WERI-Rb-1 (cell line): ENCODE data around the gene FAM216B.

Experiments used
- DNase-seq: peaks from one replicate; pipeline ENCODE4 v3.0.0-alpha.2; 2020
- H3K27ac ChIP-seq: fragments of 250-450 bp; sonication (Bioruptor Pico); 2 replicates; pipeline ENCODE4 v1.5.1; 2020; ENCODE audit warnings: mild to moderate bottlenecking, moderate library complexity
- H3K27me3 ChIP-seq: fragments of 250-450 bp; sonication (Bioruptor Pico); 2 replicates; pipeline ENCODE4 v1.5.1; 2021; ENCODE audit warnings: mild to moderate bottlenecking, low read depth, moderate library complexity; ENCODE audit not compliant: insufficient read depth, severe bottlenecking
- H3K36me3 ChIP-seq: fragments of 250-450 bp; sonication (Bioruptor Pico); 2 replicates; pipeline ENCODE4 v1.5.1; 2020; ENCODE audit warnings: mild to moderate bottlenecking, moderate library complexity
- H3K4me3 ChIP-seq: 2 replicates; pipeline ENCODE4 v1.5.1; 2011; ENCODE audit warnings: low read depth, mild to moderate bottlenecking, control low read depth, low read length
- H3K9me3 ChIP-seq: fragments of 250-450 bp; sonication (Bioruptor Pico); 2 replicates; pipeline ENCODE4 v1.5.1; 2021; ENCODE audit warnings: mild to moderate bottlenecking, moderate library complexity; ENCODE audit not compliant: severe bottlenecking
- CTCF ChIP-seq: IDR thresholded peaks from 2 replicates; pipeline ENCODE4 v1.5.1; 2011; ENCODE audit warnings: low read depth, mild to moderate bottlenecking, control low read depth, inconsistent platforms, low read length

The FAM216B gene

GRCh38 chr13:42786715-42787114, 5.3 kb downstream of the FAM216B start:
- no peaks in the 10 kb centered on the region for H3K36me3 ChIP-seq
- no peaks in the 10 kb centered on the region for H3K9me3 ChIP-seq
- H3K4me3 ChIP-seq, result no peak overlapping the region
- DNase-seq, result peak; percentile 9
- H3K27ac ChIP-seq, result no peak overlapping the region
- H3K27me3 ChIP-seq, result no peaks in the 10 kb centered on the region
- TF ChIP-seq CTCF, result no peak

GRCh38 chr13:42788601-42789000, 7.2 kb downstream of the FAM216B start:
- Histone ChIP-seq H3K27me3 (no peaks in the 10 kb centered on the region), H3K9me3 (no peaks in the 10 kb centered on the region), H3K4me3 (no peak overlapping the region), H3K27ac (no peak overlapping the region), H3K36me3 (no peaks in the 10 kb centered on the region)
- TF ChIP-seq CTCF, result no peak
- no peak for DNase-seq

GRCh38 chr13:42792154-42792553, 10.8 kb downstream of the FAM216B start:
- H3K27ac ChIP-seq, result no peak overlapping the region
- no peak overlapping the region for H3K4me3 ChIP-seq
- H3K9me3 ChIP-seq, result no peaks in the 10 kb centered on the region
- DNase-seq, result no peak
- H3K27me3 ChIP-seq, result no peaks in the 10 kb centered on the region
- no peaks in the 10 kb centered on the region for H3K36me3 ChIP-seq
- no peak for TF ChIP-seq CTCF

- no peaks in the 10 kb centered on the region for H3K9me3 ChIP-seq
- H3K36me3 ChIP-seq, result no peaks in the 10 kb centered on the region
- no peak for DNase-seq
- H3K27ac ChIP-seq, result no peak overlapping the region
- no peaks in the 10 kb centered on the region for H3K27me3 ChIP-seq
- no peak for TF ChIP-seq CTCF
- H3K4me3 ChIP-seq, result no peak overlapping the region
These were observed 13.3 kb downstream of the FAM216B start for GRCh38 chr13:42794577-42795275.

- Histone ChIP-seq H3K27ac (no peak overlapping the region), H3K36me3 (no peaks in the 10 kb centered on the region), H3K4me3 (no peak overlapping the region), H3K27me3 (no peaks in the 10 kb centered on the region), H3K9me3 (no peaks in the 10 kb centered on the region)
- TF ChIP-seq CTCF, result no peak
- DNase-seq, result no peak
These were observed 14.3 kb downstream of the FAM216B start for GRCh38 chr13:42795666-42796065.
